GM23248 (cell line): ENCODE results near the gene SYP. TPM values are rescaled to one million over a fixed set of nuclear protein-coding genes. Genes with fewer than 3 reads are reported as not detected.

Experiments
- DNase-seq: peaks from one replicate; pipeline ENCODE4 v3.0.0-alpha.2; 2015
- H2AFZ ChIP-seq: fragments of 200-600 bp; sonication (generic); 2 replicates; pipeline ENCODE4 v1.6.1; 2016; ENCODE audit warnings: antibody characterized with exemption
- H3F3A ChIP-seq: fragments of 200-600 bp; sonication (generic); 2 replicates; pipeline ENCODE4 v1.6.1; 2016; ENCODE audit warnings: mild to moderate bottlenecking, antibody characterized with exemption, mixed run types; ENCODE audit not compliant: insufficient read depth
- H3K27ac ChIP-seq: fragments of 200-600 bp; sonication (generic); 2 replicates; pipeline ENCODE4 v1.5.1; 2016; ENCODE audit warnings: mild to moderate bottlenecking
- H3K27me3 ChIP-seq: fragments of 200-600 bp; sonication (generic); replicated peaks from 2 replicates; pipeline ENCODE4 v1.6.1; 2016; ENCODE audit warnings: mild to moderate bottlenecking; ENCODE audit not compliant: insufficient read depth
- H3K36me3 ChIP-seq: fragments of 200-600 bp; sonication (generic); 2 replicates; pipeline ENCODE4 v1.6.1; 2016; ENCODE audit warnings: low read depth, mild to moderate bottlenecking
- H3K4me1 ChIP-seq: fragments of 200-600 bp; sonication (generic); 2 replicates; pipeline ENCODE4 v1.6.1; 2016; ENCODE audit warnings: mild to moderate bottlenecking; ENCODE audit not compliant: insufficient read depth
- H3K4me2 ChIP-seq: fragments of 200-600 bp; sonication (generic); one replicate; pipeline ENCODE4 v1.6.1; 2016; ENCODE audit warnings: mild to moderate bottlenecking; ENCODE audit not compliant: unreplicated experiment
- H3K4me3 ChIP-seq: fragments of 200-600 bp; sonication (generic); 2 replicates; pipeline ENCODE4 v1.5.1; 2016; ENCODE audit warnings: mild to moderate bottlenecking
- H3K79me2 ChIP-seq: fragments of 200-600 bp; sonication (generic); 2 replicates; pipeline ENCODE4 v1.6.1; 2016; ENCODE audit warnings: mild to moderate bottlenecking; ENCODE audit not compliant: insufficient read depth
- H3K9ac ChIP-seq: fragments of 200-600 bp; sonication (generic); 2 replicates; pipeline ENCODE4 v1.6.1; 2016; ENCODE audit warnings: mild to moderate bottlenecking
- H3K9me2 ChIP-seq: fragments of 200-600 bp; sonication (generic); 2 replicates; pipeline ENCODE4 v1.6.1; 2016; ENCODE audit warnings: mixed run types, mild to moderate bottlenecking, moderate library complexity; ENCODE audit not compliant: insufficient read depth
- H3K9me3 ChIP-seq: fragments of 200-600 bp; sonication (generic); one replicate; pipeline ENCODE4 v1.6.1; 2017; ENCODE audit warnings: low read depth
- H4K20me1 ChIP-seq: fragments of 200-600 bp; sonication (generic); 2 replicates; pipeline ENCODE4 v1.6.0; 2016; ENCODE audit not compliant: insufficient read depth
- EZH2 ChIP-seq: fragments of 200-600 bp; sonication (generic); IDR thresholded peaks from 2 replicates; pipeline ENCODE4 v1.6.1; 2018; ENCODE audit warnings: antibody characterized with exemption, mild to moderate bottlenecking; ENCODE audit not compliant: insufficient read depth, poor library complexity, severe bottlenecking
- EZH2phosphoT487 ChIP-seq: fragments of 200-600 bp; sonication (generic); IDR thresholded peaks from 2 replicates; pipeline ENCODE4 v1.6.1; 2018; ENCODE audit warnings: antibody characterized with exemption, moderate library complexity, mild to moderate bottlenecking, low read depth; ENCODE audit not compliant: insufficient read depth
- WGBS, 2 experiments: methylation state at CpG; one replicate each; pipeline ENCODE4 v1.1.6; 2015 to 2017; ENCODE audit warnings: low lambda C conversion rate in 2 of 2, low coverage in 1 of 2; ENCODE audit errors: missing lambda C conversion rate in 2 of 2; 5-methylcytosine and 5-hydroxymethylcytosine counted together
- in situ Hi-C: fragments of 300-500 bp; cut with MboI; formaldehyde crosslinking; loops from 2 replicates; pipeline ENCODE4 v1.15.0; 2020
- polyA plus RNA-seq: library from polyadenylated mRNA; unstranded; fragments of >200 nt; fragmentation: Nextera tagmentation; extraction: Ambion mirVana; gene quantifications from 2 replicates; pipeline ENCODE4 v1.2.1, GENCODE V29; 2016
- total RNA-seq: library from RNA; depleted of rRNA; stranded (reverse); fragments of >200 nt; shearing (Covaris generic); gene quantifications from 2 replicates; pipeline ENCODE4 v1.2.3, GENCODE V29; 2014

SYP gene
- total and polyA plus RNA-seq, 2 experiments from 2014 or later: 0.23 to 0.54 TPM

DNA sequence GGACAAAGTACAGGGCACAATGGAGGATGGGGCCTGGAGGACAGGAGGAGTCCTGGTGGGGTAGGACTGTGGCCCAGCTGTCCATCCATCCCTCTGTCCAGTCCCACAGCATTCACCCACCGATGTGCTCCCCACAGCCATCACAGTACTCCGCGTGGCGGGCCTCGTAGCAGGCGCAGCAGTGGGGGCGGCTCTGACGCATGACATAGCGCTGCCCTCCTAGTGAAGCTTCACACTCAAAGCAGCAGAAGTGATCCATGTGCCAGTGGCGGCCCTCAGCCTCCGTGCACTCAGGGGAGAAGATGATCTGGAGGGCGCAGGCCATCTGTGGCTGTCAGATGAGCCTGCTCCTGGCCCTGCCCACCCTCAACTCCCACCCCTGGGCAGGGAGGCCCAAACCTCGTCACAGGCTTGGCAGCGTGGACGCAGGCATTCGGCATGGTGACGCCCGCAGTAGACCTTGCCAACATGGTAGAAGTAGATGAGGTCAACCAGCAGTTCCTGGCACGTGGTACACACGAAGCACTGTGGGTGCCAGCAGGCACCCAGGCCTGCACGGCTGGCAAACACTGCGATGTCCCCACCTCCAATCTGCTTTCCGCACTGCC is 22.0 kb downstream of the SYP start:
- Histone ChIP-seq H4K20me1 (no peaks in the 10 kb centered on the region), H3K9me2 (no peaks in the 10 kb centered on the region), H3K4me3 (no peak overlapping the region), H3F3A (no peaks in the 10 kb centered on the region), H3K36me3 (no peaks in the 10 kb centered on the region), H2AFZ (no peak overlapping the region), H3K9me3 (no peaks in the 10 kb centered on the region), H3K27ac (no peak overlapping the region), H3K4me2 (no peak overlapping the region), H3K4me1 (no peaks in the 10 kb centered on the region; the same call in 1 of the 2 replicates), H3K27me3 (no peaks in the 10 kb centered on the region), H3K79me2 (peaks cover 9% of the 10 kb centered on the region), H3K9ac (no peak overlapping the region)
- TF ChIP-seq EZH2phosphoT487: no peak
- no peak for TF ChIP-seq EZH2
- in situ Hi-C loops: no loop called here
- no peak for DNase-seq
- 78 to 80% methylated on average over 7 to 13 of the region's 23 CpGs for WGBS, 2 experiments

DNA sequence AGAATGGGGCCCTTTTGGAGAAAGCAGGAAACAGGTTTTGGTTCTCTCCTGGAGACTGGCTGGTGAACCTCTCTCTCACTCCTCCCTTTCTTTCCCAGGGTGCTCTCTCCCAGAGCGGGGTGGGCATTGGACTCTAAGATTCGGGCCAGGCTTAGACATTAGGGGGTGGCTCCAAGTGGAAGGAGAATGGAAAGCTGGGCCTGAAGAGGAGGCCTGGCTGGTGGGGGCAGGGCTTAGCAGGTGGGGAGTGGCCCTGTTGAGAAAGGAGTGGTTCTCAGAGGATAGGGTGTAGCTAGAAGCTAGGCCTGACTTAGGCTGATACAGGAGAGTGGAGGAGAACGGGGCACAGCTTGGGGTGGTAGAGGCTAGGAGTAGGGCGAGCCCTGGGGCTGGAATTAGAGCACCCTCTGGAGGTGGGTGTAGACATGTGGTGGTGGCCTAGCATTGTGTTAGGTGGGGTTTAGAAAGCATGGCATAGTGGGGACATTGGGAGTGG is 22.6 kb downstream of the SYP start:
- no peaks in the 10 kb centered on the region for H3K9me2 ChIP-seq
- no peaks in the 10 kb centered on the region; the same call in 1 of the 2 replicates for H3K4me1 ChIP-seq
- 80 to 86% methylated on average over 4 of the region's 4 CpGs for WGBS, 2 experiments
- no peaks in the 10 kb centered on the region for H3K36me3 ChIP-seq
- no peaks in the 10 kb centered on the region for H3K9me3 ChIP-seq
- in situ Hi-C loops: no loop called here
- H3K27ac ChIP-seq: no peak overlapping the region
- peaks cover 15% of the 10 kb centered on the region for H3K79me2 ChIP-seq
- H3K4me2 ChIP-seq: no peak overlapping the region
- H4K20me1 ChIP-seq: no peaks in the 10 kb centered on the region
- no peak overlapping the region for H3K9ac ChIP-seq
- no peak for DNase-seq
- H3F3A ChIP-seq: no peaks in the 10 kb centered on the region
- no peak overlapping the region for H3K4me3 ChIP-seq
- H2AFZ ChIP-seq: no peak overlapping the region
- H3K27me3 ChIP-seq: no peaks in the 10 kb centered on the region
- no peak for TF ChIP-seq EZH2
- no peak for TF ChIP-seq EZH2phosphoT487

DNA sequence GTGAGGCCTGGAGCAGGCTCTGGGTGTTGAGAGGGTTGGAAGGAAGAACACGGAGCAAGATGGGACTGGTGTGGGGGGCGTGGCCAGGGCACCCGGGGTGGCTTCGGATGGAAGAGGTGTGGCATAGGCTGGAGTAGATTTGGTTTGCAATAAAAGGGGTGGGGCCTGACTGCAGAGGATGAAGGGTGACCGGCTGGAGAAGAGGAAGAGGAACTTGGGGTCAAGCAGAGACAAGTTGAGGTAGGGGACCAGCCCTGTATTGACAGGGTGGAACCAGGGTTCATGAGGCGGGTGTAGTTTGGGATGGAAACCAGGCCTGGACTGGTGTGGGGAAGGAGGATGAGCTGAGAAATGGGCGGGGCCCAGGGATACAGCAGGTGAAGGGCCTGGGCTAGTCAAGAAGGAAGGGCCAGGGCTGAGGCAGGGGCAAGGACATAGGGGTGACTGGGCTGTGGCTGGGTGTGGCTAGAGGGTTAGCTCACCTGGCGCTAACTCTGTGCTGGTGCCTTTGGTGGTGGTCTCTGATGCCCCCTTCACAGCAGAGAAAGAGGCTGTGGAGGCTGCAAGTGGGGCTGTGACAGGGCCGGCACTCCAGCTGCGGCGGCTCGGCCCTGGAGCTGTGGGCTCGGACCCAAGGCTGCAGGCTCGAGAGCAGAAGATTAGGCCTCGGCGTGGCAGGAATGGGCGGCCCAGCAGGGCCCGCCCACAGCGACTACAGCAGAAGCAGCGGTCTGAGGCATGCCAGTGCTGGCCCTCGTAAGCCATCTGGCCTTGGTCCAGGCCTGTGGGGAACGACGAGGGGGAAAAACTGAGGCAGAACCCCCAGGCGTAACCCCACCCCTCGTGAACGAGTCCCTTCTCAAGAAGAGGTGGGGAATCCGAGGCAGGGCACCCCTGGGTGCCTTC is 23.3 kb downstream of the SYP start:
- Histone ChIP-seq H3K27me3 (no peaks in the 10 kb centered on the region), H3K4me3 (no peak overlapping the region), H3K79me2 (peaks cover 16% of the 10 kb centered on the region), H3K9me2 (no peaks in the 10 kb centered on the region), H3K4me1 (no peaks in the 10 kb centered on the region; the same call in 1 of the 2 replicates), H3K9me3 (no peaks in the 10 kb centered on the region), H3F3A (no peaks in the 10 kb centered on the region), H3K36me3 (no peaks in the 10 kb centered on the region), H3K27ac (no peak overlapping the region), H2AFZ (no peak overlapping the region), H4K20me1 (no peaks in the 10 kb centered on the region), H3K9ac (no peak overlapping the region), H3K4me2 (no peak overlapping the region)
- no peak for DNase-seq
- no peak for TF ChIP-seq EZH2phosphoT487
- TF ChIP-seq EZH2: no peak
- in situ Hi-C loops: no loop called here
- 54 to 61% methylated on average over 13 to 15 of the region's 27 CpGs for WGBS, 2 experiments

DNA sequence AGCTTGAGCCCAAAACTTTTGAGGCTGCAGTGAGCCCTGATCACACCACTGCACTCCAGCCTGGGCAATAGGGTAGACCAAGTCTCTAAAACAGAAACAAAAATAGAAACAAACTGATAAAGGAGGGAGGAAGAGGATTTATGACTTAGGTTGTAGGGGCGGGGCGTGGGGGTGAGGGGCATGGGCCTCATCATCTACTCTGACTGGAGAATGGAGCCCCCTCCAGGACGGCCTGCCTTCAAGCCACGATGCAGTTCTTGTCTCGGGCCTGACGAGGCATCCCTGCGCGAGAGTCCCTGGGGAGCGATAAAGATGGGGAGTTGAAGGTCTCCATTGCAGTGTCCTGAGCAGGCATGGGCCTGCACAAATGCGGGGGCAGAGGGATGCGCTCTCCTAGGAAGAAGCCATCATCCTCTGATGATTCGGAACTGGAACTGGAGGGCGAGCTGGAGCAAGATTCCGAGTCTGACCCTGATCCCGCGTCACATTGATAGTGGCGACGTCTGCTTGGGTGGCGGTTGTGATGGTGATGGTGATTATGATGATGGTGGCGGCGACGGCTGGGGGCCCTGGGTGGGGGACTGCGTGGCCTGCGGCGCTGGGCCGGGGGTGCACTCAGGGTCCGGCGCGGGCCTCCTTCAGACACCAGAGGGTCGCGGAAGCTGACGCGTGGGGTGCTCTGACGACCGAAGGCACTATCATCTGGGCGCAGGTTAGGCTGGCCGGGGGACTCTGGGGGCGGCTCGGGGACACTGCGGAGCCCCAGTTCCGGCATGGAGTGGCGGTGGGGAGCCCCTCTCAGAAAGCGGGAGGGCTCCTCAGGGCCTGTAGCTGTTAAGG is 24.3 kb downstream of the SYP start:
- WGBS, 2 experiments: 94 to 100% methylated on average over 10 to 24 of the region's 43 CpGs
- Histone ChIP-seq H3K9me3 (no peaks in the 10 kb centered on the region), H3K9ac (no peak overlapping the region), H3K36me3 (no peaks in the 10 kb centered on the region), H3K79me2 (peaks cover 16% of the 10 kb centered on the region), H3K4me1 (no peaks in the 10 kb centered on the region; the same call in 1 of the 2 replicates), H3K27ac (no peak overlapping the region), H3K4me3 (no peak overlapping the region), H2AFZ (no peak overlapping the region), H3K9me2 (no peaks in the 10 kb centered on the region), H3K27me3 (no peaks in the 10 kb centered on the region), H3K4me2 (no peak overlapping the region), H4K20me1 (no peaks in the 10 kb centered on the region), H3F3A (no peaks in the 10 kb centered on the region)
- in situ Hi-C loops: no loop called here
- DNase-seq: no peak
- no peak for TF ChIP-seq EZH2
- no peak for TF ChIP-seq EZH2phosphoT487
